Omental fat pad (tissue), 4 donors: Measurements from ENCODE around the gene MARCKS. TPM values are rescaled to one million over a fixed set of nuclear protein-coding genes. Genes with fewer than 3 reads are reported as not detected.
A peak's percentile ranks its signal among the peaks of the same experiment; 100 is the strongest.

Experiments
- ATAC-seq: fragments of 150-250 bp; one replicate; pipeline ENCODE4 v1.9.1; 2016; ENCODE audit warnings: mild to moderate bottlenecking, moderate library complexity; ENCODE audit not compliant: low FRiP score
- DNase-seq: peaks from one replicate; pipeline ENCODE4 v3.0.0-alpha.2; 2019; ENCODE audit warnings: low spot score
- total RNA-seq, 4 donors: library from RNA; depleted of rRNA; stranded (reverse); fragments of >200 nt; gene quantifications; one replicate each; pipeline ENCODE4 v1.1.0, GENCODE V29; 2016
- TF ChIP-seq, protein P1 (sequence below), 3 donors: fragments of 450-650 bp; IDR thresholded peaks; one replicate each; pipeline ENCODE4 v1.5.1; 2016 to 2017; ENCODE audit warnings: antibody characterized with exemption in 3 of 3, mild to moderate bottlenecking in 3 of 3, moderate library complexity in 2 of 3

Gene MARCKS
- total RNA-seq, 4 donors from 2014 or later = 22.6 to 45.4 (median 24.0) TPM

DNA sequence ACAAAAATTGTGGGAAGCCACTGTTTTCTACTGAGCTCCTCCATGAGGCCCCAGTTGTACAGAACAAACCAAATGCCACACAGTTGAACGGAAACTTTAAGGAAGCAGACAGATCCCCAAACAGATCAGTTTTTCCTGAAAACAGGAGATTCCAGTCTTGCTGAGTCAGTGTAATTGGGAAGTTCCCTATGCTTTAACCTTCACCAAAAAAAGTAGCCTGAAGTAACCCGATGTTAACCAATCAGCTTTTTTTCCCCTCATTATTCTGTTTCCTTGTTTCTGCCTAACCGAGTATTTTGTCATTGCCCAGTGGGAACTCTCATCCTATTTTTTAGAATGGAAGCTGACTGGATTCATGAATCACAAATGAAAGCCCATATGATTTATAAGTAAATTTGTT, 36.7 kb downstream of the MARCKS start:
- TF ChIP-seq, protein P1, sequence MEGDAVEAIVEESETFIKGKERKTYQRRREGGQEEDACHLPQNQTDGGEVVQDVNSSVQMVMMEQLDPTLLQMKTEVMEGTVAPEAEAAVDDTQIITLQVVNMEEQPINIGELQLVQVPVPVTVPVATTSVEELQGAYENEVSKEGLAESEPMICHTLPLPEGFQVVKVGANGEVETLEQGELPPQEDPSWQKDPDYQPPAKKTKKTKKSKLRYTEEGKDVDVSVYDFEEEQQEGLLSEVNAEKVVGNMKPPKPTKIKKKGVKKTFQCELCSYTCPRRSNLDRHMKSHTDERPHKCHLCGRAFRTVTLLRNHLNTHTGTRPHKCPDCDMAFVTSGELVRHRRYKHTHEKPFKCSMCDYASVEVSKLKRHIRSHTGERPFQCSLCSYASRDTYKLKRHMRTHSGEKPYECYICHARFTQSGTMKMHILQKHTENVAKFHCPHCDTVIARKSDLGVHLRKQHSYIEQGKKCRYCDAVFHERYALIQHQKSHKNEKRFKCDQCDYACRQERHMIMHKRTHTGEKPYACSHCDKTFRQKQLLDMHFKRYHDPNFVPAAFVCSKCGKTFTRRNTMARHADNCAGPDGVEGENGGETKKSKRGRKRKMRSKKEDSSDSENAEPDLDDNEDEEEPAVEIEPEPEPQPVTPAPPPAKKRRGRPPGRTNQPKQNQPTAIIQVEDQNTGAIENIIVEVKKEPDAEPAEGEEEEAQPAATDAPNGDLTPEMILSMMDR (IDR thresholded peaks at IDR 0.05) = no peak
- no peak for ATAC-seq
- DNase-seq = no peak

DNA sequence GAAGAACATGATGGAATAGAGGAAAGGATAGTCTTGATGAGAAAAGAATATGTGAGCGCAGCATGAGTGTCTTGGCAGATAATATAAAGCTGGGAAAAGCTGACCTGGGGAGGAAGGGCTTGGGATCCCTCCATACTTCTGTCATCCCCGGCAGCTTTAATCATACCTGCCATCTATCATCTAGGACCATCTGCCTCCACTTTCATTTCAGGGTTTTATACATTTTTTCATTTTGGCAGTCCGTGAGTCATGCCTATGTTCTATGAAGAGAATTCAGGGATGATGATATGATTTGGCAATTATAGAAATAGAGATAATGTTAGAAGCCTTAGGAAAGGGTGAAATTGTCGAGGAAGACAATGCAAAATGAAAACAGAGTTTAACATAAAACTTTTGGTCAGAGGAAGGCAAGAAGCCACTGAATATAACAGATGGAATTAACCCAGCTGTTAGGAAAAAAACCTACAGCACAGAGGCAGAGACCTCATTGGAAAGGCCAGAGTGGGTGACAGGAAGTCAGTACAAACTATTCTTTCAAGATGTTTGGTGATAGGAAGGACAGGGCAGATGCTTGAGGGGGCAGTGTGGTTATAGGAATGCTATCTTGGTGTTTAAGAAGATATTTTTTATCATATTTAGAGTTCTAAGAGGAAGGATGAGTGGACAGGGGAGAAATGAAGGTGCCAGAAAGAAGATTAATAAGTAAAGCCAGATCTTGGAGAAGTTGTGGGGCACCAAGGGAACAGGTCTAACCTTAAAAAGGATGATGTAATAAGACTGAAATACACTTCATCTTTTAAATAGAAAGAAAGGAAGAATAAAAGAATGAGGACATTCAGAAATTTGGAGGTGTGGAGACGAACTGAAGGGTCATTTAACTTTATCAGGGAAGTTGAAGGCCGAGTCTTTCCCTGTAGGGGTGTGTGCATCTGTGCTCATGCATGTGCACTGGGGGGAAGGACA, 37.8 kb downstream of the MARCKS start:
- ATAC-seq (peak; percentile 95), DNase-seq (no peak)
- TF ChIP-seq, protein P1 (IDR thresholded peaks at IDR 0.05) = no peak

DNA sequence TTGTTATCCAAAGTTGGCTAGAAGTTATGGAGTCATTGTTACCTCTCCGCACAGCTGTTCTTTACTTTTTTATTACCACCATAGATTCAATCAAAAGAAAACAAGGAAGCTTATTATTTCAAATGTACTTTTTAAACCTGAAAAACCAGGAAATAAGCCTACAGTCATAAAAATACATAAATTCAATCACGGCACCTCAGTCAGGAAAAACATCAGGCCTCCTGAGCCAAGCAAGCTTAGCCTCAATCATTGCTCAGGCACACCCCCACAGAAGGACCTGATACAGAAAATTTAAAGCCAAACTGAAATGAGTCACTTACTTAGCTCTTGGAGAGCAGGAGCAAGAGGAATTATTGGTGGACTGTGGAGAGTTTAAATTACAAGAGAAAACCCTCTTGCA, 44.3 kb downstream of the MARCKS start:
- TF ChIP-seq, protein P1 (IDR thresholded peaks at IDR 0.05) = no peak
- DNase-seq (no peak), ATAC-seq (peak; percentile 73)

DNA sequence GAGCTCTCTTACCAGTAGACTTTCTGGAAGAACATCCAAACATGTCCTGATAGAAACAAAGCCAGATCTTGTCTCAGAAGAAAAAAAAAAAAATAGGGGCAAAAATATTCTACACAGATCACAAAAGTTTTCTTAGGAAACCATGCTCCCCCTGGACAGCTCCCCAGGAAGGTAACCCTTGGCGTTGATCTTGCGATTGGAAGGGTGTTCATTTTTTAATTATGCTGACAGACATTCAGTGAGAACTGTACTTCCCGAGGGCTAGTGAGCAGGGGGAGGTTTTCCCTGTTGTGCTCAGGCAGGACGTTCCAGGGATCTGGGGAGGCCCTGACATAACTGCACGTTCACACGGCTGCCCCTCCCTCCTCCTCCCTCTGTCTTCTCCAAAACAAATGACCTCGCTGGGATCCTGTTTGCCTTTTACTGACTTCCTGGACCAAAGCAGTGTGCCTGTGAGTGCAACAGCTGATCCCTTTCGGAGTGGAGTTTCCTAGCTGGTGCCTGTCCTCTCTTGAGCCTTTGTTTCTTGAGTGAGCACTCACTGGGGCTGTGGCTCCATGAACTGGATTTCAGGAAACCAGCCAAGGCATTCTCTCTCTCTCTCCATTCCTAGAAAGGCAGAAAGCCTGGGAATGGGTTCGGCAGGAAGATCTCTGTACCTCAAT, 46.7 kb downstream of the MARCKS start:
- no peak for DNase-seq
- TF ChIP-seq, protein P1 (IDR thresholded peaks at IDR 0.05) = no peak
- peak; percentile 55 for ATAC-seq

DNA sequence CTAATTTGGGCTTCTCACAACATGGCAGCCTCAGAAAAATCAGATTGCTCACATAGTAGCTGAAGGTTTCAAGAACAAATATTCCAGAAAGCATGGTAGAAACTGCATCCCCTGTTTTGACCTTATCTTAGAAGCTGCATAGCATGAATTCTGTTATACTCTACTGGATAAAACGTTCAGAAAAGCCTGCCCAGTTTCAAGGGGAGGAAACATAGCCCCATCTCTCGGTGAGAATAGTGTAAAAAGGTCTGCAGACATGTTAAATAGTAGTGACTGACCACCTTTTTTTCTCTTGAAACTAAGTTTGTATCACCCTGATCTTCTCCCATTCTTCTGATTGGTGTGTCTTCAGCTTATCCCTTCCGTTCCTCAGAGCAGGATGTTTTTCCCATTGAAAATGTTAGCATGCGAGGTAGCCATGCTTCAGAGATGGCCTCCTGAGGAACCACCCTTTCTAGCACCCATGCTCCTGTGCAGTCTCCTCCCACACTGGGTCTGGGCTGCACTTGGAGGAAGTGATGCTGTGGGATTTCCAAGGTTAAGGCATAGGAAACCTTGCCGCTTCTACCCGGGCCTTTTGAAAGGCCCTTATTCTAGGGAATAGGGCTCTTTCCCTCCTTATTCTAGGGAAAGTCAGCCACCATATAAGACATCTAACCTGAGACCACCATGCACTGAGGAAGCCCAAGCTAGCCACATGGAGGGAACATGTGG, 50.1 kb downstream of the MARCKS start:
- no peak for ATAC-seq
- no peak for DNase-seq
- TF ChIP-seq, protein P1 (IDR thresholded peaks at IDR 0.05) = no peak

DNA sequence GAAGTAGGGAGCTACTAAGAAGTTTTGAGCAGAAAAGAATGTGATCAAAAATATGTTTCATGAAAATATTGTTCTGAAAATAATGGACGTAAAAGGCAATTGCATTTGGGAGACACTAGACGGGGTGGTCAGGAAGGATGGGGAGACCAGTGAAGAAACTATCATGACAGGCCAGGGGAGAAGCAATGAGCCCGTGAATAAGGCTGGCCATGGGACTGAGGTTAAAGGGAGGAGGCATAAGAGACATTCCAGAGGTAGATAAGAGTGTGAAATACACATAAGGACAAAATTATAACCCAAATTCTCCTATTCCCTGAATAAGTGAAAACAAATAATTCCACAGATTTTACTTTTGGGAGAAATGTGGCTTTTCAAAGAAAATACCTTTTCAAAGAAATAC, 51.7 kb downstream of the MARCKS start:
- ATAC-seq = no peak
- TF ChIP-seq, protein P1 (IDR thresholded peaks at IDR 0.05) = no peak

More for the DNA sequence above, 51.7 kb downstream of the MARCKS start:
- DNase-seq = no peak
